Erythroblast (primary cell): ENCODE data around the gene HGS.

Experiments used
- GATA1 ChIP-seq: IDR thresholded peaks from 2 replicates; pipeline ENCODE4 v1.6.1; 2011; ENCODE audit warnings: low read depth, mild to moderate bottlenecking, control low read depth, low read length, moderate library complexity
- POLR2A ChIP-seq: IDR thresholded peaks from 2 replicates; pipeline ENCODE4 v1.6.1; 2011; ENCODE audit warnings: mild to moderate bottlenecking, low read length

GRCh38 chr17:81694810-81695209 lies 11.0 kb downstream of the HGS start:
- no peak for TF ChIP-seq POLR2A
- no peak for TF ChIP-seq GATA1
